AG09319 (cell line): Measurements from ENCODE around the gene TAF3.
A peak's percentile ranks its signal among the peaks of the same experiment; 100 is the strongest.

Source experiments
- DNase-seq: peaks from one replicate; pipeline ENCODE4 v3.0.0-alpha.2; 2010; ENCODE audit warnings: low read depth; ENCODE audit errors: extremely low read depth
- CTCF ChIP-seq: IDR thresholded peaks from 2 replicates; pipeline ENCODE4 v1.5.1; 2011; ENCODE audit warnings: low read depth, mild to moderate bottlenecking, inconsistent platforms, low read length, moderate library complexity

Gene TAF3

GRCh38 chr10:7788639-7789286, 29.5 kb upstream of the TAF3 start:
- DNase-seq = no peak
- TF ChIP-seq CTCF = no peak

- TF ChIP-seq CTCF = no peak
- no peak for DNase-seq
These were observed 28.9 kb upstream of the TAF3 start for GRCh38 chr10:7789390-7789789.

GRCh38 chr10:7792541-7792940, 25.8 kb upstream of the TAF3 start:
- no peak for TF ChIP-seq CTCF
- DNase-seq = no peak

GRCh38 chr10:7794251-7795026, 23.9 kb upstream of the TAF3 start:
- DNase-seq = no peak
- no peak for TF ChIP-seq CTCF

GRCh38 chr10:7795605-7796004, 22.7 kb upstream of the TAF3 start:
- no peak for DNase-seq
- no peak for TF ChIP-seq CTCF

GRCh38 chr10:7797582-7797981, 20.7 kb upstream of the TAF3 start:
- TF ChIP-seq CTCF = no peak
- DNase-seq = peak; percentile 67

GRCh38 chr10:7802606-7803005, 15.7 kb upstream of the TAF3 start:
- no peak for TF ChIP-seq CTCF

More at GRCh38 chr10:7802606-7803005, 15.7 kb upstream of the TAF3 start:
- no peak for DNase-seq
